Measurements from ENCODE around the gene CDK1. TPM values are rescaled to one million over a fixed set of nuclear protein-coding genes. Genes with fewer than 3 reads are reported as not detected.

CDK1 gene
- total RNA-seq, 1 experiment from 2014 or later, result 78.9 TPM

DNA sequence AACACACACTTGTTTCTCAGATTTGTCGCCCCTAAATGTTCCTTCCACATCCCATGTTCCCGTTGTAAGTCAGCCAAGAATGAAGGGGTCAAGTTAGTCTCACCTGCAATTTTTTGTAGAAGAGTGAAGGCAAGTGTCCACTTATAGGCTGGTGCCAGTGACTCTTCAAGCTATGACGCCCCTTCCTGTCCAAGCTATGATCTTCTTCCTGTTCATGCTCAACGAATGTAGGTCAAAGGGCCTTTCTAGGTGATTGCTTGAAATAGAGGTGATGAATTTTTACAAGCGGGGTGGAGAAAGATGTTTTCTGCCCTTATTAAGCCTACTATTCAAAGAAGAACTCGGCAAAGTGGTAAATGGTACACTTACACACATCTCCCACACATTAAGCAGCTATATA, 41.0 kb downstream of the CDK1 start:
- H3K23ac ChIP-seq (ENCODE audit: insufficient read length, low read depth, low read length), result no peak overlapping the region
- H3K14ac ChIP-seq (ENCODE audit: insufficient read depth, low read length), result no peak overlapping the region
- H2BK5ac ChIP-seq (ENCODE audit: insufficient read length, low read length), result no peak overlapping the region
- H2BK20ac ChIP-seq (ENCODE audit: low read depth, low read length, poor library complexity, severe bottlenecking), result no peak overlapping the region
- H4K5ac ChIP-seq (ENCODE audit: insufficient read length, low read depth, low read length), result no peak overlapping the region
- TF ChIP-seq CTCF (conservative IDR thresholded peaks at IDR 0.05), result no peak
- H2BK120ac ChIP-seq (ENCODE audit: low read depth, low read length, poor library complexity, severe bottlenecking), result no peak overlapping the region
- H3K79me1 ChIP-seq (ENCODE audit: insufficient read depth, low read depth, low read length, poor library complexity, severe bottlenecking), result no peaks in the 10 kb centered on the region
- Mint-ChIP-seq H3K9me3 (no peaks in the 10 kb centered on the region), H3K27ac (no peak overlapping the region), H3K4me3 (no peak overlapping the region), H3K27me3 (ENCODE audit: low read depth) (no peaks in the 10 kb centered on the region), H3K4me1 (peaks cover 3 to 5% of the 10 kb centered on the region in 2 experiments; a peak in 2 of 4 replicates), H3K36me3 (ENCODE audit: insufficient read depth in 1 of 3, low read depth in 3 of 3) (no peaks in the 10 kb centered on the region)
- no CpG with 5 or more reads among the region's 6 CpGs for WGBS (ENCODE audit: extremely low coverage, insufficient read length, low lambda C conversion rate)
- no peak overlapping the region for H3K4me2 ChIP-seq (ENCODE audit: insufficient read depth, insufficient read length, low read length)
- no peaks in the 10 kb centered on the region for H3K4me1 ChIP-seq (ENCODE audit: insufficient read depth, low read length)
- H3K79me2 ChIP-seq (ENCODE audit: insufficient read depth, low read length), result no peaks in the 10 kb centered on the region
- H3K18ac ChIP-seq (ENCODE audit: insufficient read length, low read depth, low read length), result no peak overlapping the region
- no peak overlapping the region for H2BK12ac ChIP-seq (ENCODE audit: insufficient read length, low read depth, low read length)
- H4K20me1 ChIP-seq (ENCODE audit: control insufficient read depth, insufficient read depth, insufficient read length), result no peaks in the 10 kb centered on the region
- no peak for DNase-seq
- no peak overlapping the region for H4K8ac ChIP-seq (replicated peaks; ENCODE audit: insufficient read length, low read depth, low read length)
- H3T11ph ChIP-seq (ENCODE audit: low read length), result no peak overlapping the region
- no peak overlapping the region for H3K4ac ChIP-seq (ENCODE audit: low read depth, low read length)
- no peak overlapping the region for H3K27ac ChIP-seq (ENCODE audit: insufficient read length, low read depth, low read length)
- no peak overlapping the region for H4K91ac ChIP-seq (ENCODE audit: insufficient read length, low read depth, low read length)
- H3K9ac ChIP-seq (ENCODE audit: extremely low read depth, insufficient read length, low read length), result no peak overlapping the region
- H2AK5ac ChIP-seq (ENCODE audit: insufficient read length, low read length), result no peak overlapping the region
- no peak overlapping the region for H3K56ac ChIP-seq (ENCODE audit: insufficient read length, low read depth, low read length)
- H2BK15ac ChIP-seq (ENCODE audit: low read depth, low read length), result no peak overlapping the region
- no peaks in the 10 kb centered on the region for H3K23me2 ChIP-seq (ENCODE audit: insufficient read length, low read depth, low read length, poor library complexity, severe bottlenecking)
- no peaks in the 10 kb centered on the region for H3K27me3 ChIP-seq (ENCODE audit: insufficient read depth, low read length)
- no peaks in the 10 kb centered on the region for H3K9me3 ChIP-seq (ENCODE audit: control insufficient read depth, low read depth, low read length)
- H2AFZ ChIP-seq (ENCODE audit: low read length), result no peak overlapping the region
